CD14-positive monocyte (primary cell): ENCODE data around the gene PKP3. TPM values are rescaled to one million over a fixed set of nuclear protein-coding genes. Genes with fewer than 3 reads are reported as not detected.

Source experiments
- DNase-seq, 3 donors: peaks; one replicate each; pipeline ENCODE4 v3.0.0-alpha.2; 2011 to 2022
- H2AFZ ChIP-seq: 2 replicates; pipeline ENCODE4 v1.6.0; 2012; ENCODE audit warnings: mild to moderate bottlenecking, low read depth, low read length, inconsistent platforms; ENCODE audit not compliant: insufficient read depth, poor library complexity, severe bottlenecking
- H3K27ac ChIP-seq, 2 donors: 1 replicate in 1 of 2; 2 replicates in 1 of 2; pipeline ENCODE4 v1.5.1; 2012 to 2013; ENCODE audit warnings: low read length in 2 of 2, control low read depth in 1 of 2, inconsistent platforms in 1 of 2, low read depth in 1 of 2, mild to moderate bottlenecking in 1 of 2
- H3K27me3 ChIP-seq, 2 donors: one replicate each; pipeline versions ENCODE4 v1.6.0 to v1.6.1; 2011 to 2013; ENCODE audit warnings: low read length in 2 of 2; ENCODE audit not compliant: control insufficient read depth in 2 of 2, insufficient read depth in 2 of 2
- H3K36me3 ChIP-seq, 2 donors: replicated peaks in 1 of 2; 1 replicate in 1 of 2; 2 replicates in 1 of 2; pipeline versions ENCODE4 v1.5.1 to v1.6.1; 2012 to 2013; ENCODE audit warnings: low read length in 2 of 2, control low read depth in 1 of 2, inconsistent platforms in 1 of 2, mild to moderate bottlenecking in 1 of 2; ENCODE audit not compliant: insufficient read depth in 2 of 2, control insufficient read depth in 1 of 2
- H3K4me1 ChIP-seq, 2 donors: 1 replicate in 1 of 2; 2 replicates in 1 of 2; pipeline versions ENCODE4 v1.5.1 to v1.6.1; 2012 to 2013; ENCODE audit warnings: low read length in 2 of 2, control low read depth in 1 of 2, inconsistent platforms in 1 of 2, mild to moderate bottlenecking in 1 of 2, moderate library complexity in 1 of 2; ENCODE audit not compliant: insufficient read depth in 2 of 2, control insufficient read depth in 1 of 2
- H3K4me2 ChIP-seq: replicated peaks from 2 replicates; pipeline ENCODE3; 2012; ENCODE audit warnings: low read length, moderate library complexity, mild to moderate bottlenecking; ENCODE audit not compliant: poor library complexity, severe bottlenecking; ENCODE audit errors: extremely low read depth
- H3K4me3 ChIP-seq, 3 experiments: fragments of 200-600 bp in 1 of 3; sonication (generic) in 1 of 3; replicated peaks in 1 of 3; 1 replicate in 2 of 3; 2 replicates in 1 of 3; pipeline ENCODE4 v1.5.1; 2011 to 2013; ENCODE audit warnings: low read length in 3 of 3, mild to moderate bottlenecking in 3 of 3, control low read depth in 2 of 3, low read depth in 2 of 3, inconsistent platforms in 1 of 3, moderate library complexity in 1 of 3
- H3K79me2 ChIP-seq: 2 replicates; pipeline ENCODE4 v1.6.0; 2012; ENCODE audit warnings: mild to moderate bottlenecking, control low read depth, inconsistent platforms, low read length, moderate library complexity; ENCODE audit not compliant: insufficient read depth
- H3K9ac ChIP-seq: 2 replicates; pipeline ENCODE4 v1.6.0; 2017; ENCODE audit warnings: low read length, mild to moderate bottlenecking; ENCODE audit not compliant: insufficient read depth, poor library complexity, severe bottlenecking
- H3K9me3 ChIP-seq, 2 donors: replicated peaks in 1 of 2; 1 replicate in 1 of 2; 2 replicates in 1 of 2; pipeline versions ENCODE4 v1.5.1 to v1.6.1; 2012 to 2013; ENCODE audit warnings: low read length in 2 of 2, control low read depth in 1 of 2; ENCODE audit not compliant: control insufficient read depth in 1 of 2, insufficient read depth in 1 of 2
- H4K20me1 ChIP-seq: 2 replicates; pipeline ENCODE4 v1.6.0; 2012; ENCODE audit warnings: mild to moderate bottlenecking, low read length, control low read depth, moderate library complexity; ENCODE audit not compliant: insufficient read depth
- H3K27ac Mint-ChIP-seq, 7 donors: one replicate each; pipeline ENCODE4 v1.8.0; 2020; ENCODE audit warnings: mild to moderate bottlenecking in 7 of 7, mixed read lengths in 7 of 7, moderate library complexity in 6 of 7, inconsistent platforms in 2 of 7
- H3K27me3 Mint-ChIP-seq, 3 donors: one replicate each; pipeline ENCODE4 v1.8.0; 2021 to 2022; ENCODE audit warnings: low read depth in 3 of 3, mild to moderate bottlenecking in 3 of 3, mixed read lengths in 3 of 3, moderate library complexity in 3 of 3, inconsistent platforms in 1 of 3
- H3K36me3 Mint-ChIP-seq, 2 donors: one replicate each; pipeline ENCODE4 v1.8.0; 2020; ENCODE audit warnings: mixed read lengths in 2 of 2, inconsistent platforms in 1 of 2, mild to moderate bottlenecking in 1 of 2
- H3K4me1 Mint-ChIP-seq: one replicate; pipeline ENCODE4 v1.8.0; 2020; ENCODE audit warnings: mild to moderate bottlenecking, mixed read lengths
- H3K4me3 Mint-ChIP-seq, 2 donors: one replicate each; pipeline ENCODE4 v1.8.0; 2020; ENCODE audit warnings: mild to moderate bottlenecking in 2 of 2, mixed read lengths in 2 of 2, moderate library complexity in 1 of 2
- H3K9me3 Mint-ChIP-seq, 7 donors: one replicate each; pipeline ENCODE4 v1.8.0; 2020 to 2022; ENCODE audit warnings: mixed read lengths in 7 of 7, mild to moderate bottlenecking in 6 of 7, moderate library complexity in 6 of 7, inconsistent platforms in 2 of 7
- WGBS: methylation state at CpG from one replicate; pipeline ENCODE4 v1.1.5; 2013; ENCODE audit warnings: missing lambda C conversion rate; ENCODE audit not compliant: insufficient coverage; 5-methylcytosine and 5-hydroxymethylcytosine counted together
- intact Hi-C, 2 donors: fragments of 100-400 bp; cut with micrococcal nuclease; formaldehyde crosslinking; loops; one replicate each; pipeline versions ENCODE4 v1.15.0 to v1.15.1; 2023
- polyA plus RNA-seq, 3 donors: library from polyadenylated mRNA; depleted of rRNA in 1 of 3; unstranded in 2 of 3; stranded (reverse) in 1 of 3; fragments of 300-500 nt in 2 of 3; fragments of >200 nt in 1 of 3; fragmentation: Illumina TruSeq in 2 of 3; gene quantifications; 1 replicate in 2 of 3; 2 replicates in 1 of 3; pipeline ENCODE4 v1.2.3, GENCODE V29; 2012 to 2021
- TF ChIP-seq, protein P1 (sequence below): fragments of 200-600 bp; IDR thresholded peaks from one replicate; pipeline ENCODE4 v1.8.0; 2022; ENCODE audit warnings: antibody characterized with exemption, mild to moderate bottlenecking

Gene PKP3
- polyA plus RNA-seq, 3 donors = not detected

DNA sequence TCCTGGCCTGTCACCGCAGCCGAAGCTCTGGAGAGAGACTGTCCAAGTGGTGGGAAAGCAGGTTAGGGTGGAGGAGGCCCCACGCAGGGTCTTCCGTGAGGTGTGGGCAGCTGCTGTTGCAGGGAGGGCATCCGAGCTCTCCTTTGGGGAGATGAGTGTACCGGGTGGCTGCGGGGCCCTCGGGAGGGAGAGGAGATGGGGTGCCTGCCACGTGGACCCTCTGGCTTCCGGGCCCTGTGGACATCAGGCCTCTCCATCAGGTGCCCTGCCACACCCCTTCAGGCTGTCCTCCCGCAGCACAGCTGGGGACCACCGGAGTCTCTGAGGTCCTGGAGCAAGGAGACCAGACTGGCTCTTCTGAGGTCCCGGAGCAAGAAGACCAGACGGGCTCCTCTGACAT, 57.7 kb downstream of the PKP3 start:
- no peaks in the 10 kb centered on the region for H3K9me3 Mint-ChIP-seq
- Histone ChIP-seq H3K4me3 (no peak overlapping the region), H3K36me3 (peaks cover 4 to 29% of the 10 kb centered on the region in 2 donors), H3K27me3 (no peaks in the 10 kb centered on the region), H3K9ac (no peak overlapping the region), H3K4me1 (peaks cover 27 to 34% of the 10 kb centered on the region in 2 donors), H2AFZ (no peak overlapping the region), H3K27ac (no peak overlapping the region), H4K20me1 (peaks cover 14% of the 10 kb centered on the region), H3K79me2 (peaks cover 14% of the 10 kb centered on the region), H3K9me3 (no peaks in the 10 kb centered on the region), H3K4me2 (no peak overlapping the region)
- no peak for DNase-seq
- H3K36me3 Mint-ChIP-seq = peaks cover 23 to 40% of the 10 kb centered on the region in 2 donors
- peak overlapping the region in 2 of 7 donors; percentile 20 to 50 for H3K27ac Mint-ChIP-seq
- H3K4me3 Mint-ChIP-seq = peak overlapping the region in 1 of 2 donors; percentile 99
- peaks cover 24% of the 10 kb centered on the region for H3K4me1 Mint-ChIP-seq
- TF ChIP-seq, protein P1, sequence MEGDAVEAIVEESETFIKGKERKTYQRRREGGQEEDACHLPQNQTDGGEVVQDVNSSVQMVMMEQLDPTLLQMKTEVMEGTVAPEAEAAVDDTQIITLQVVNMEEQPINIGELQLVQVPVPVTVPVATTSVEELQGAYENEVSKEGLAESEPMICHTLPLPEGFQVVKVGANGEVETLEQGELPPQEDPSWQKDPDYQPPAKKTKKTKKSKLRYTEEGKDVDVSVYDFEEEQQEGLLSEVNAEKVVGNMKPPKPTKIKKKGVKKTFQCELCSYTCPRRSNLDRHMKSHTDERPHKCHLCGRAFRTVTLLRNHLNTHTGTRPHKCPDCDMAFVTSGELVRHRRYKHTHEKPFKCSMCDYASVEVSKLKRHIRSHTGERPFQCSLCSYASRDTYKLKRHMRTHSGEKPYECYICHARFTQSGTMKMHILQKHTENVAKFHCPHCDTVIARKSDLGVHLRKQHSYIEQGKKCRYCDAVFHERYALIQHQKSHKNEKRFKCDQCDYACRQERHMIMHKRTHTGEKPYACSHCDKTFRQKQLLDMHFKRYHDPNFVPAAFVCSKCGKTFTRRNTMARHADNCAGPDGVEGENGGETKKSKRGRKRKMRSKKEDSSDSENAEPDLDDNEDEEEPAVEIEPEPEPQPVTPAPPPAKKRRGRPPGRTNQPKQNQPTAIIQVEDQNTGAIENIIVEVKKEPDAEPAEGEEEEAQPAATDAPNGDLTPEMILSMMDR = no peak
- peaks cover 3 to 7% (median 3%) of the 10 kb centered on the region in 3 donors for H3K27me3 Mint-ChIP-seq
- intact Hi-C loops = loop anchor here (2.0 kb wide), 2 partner anchors 35 to 55 kb away; partner anchors contain the start of gene RNH1 (in 1 of the 2)
- WGBS = 97% methylated on average over 14 of the region's 14 CpGs

DNA sequence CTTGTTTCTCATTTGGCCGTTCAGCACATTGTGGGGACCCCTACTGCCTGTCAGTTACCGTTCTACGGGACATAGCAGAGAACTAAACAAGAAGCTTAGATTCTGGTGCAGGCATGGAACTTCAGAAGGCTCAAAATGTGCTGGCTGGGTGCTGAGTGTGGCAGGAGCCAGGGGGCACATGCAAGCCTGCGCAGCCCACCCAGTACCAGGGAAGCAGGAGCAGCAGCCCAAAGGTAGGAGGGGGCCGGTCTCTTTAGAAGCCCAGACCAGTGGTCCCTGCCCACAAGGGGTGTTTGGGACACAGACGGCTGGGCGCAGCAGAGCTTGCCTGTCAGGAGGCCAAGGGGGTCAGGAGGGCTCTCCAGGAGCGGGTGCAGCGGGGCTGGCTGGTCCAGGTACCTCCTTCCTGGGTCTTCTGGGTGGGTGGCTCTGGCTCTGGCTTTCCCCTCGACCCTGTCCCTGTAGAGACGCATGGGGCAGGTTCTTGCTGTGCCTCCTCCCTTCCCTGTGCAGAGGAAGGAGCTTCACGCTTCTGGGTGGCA, 58.3 kb downstream of the PKP3 start:
- Histone ChIP-seq H3K9ac (no peak overlapping the region), H3K27ac (no peak overlapping the region), H3K4me2 (no peak overlapping the region), H3K9me3 (no peaks in the 10 kb centered on the region), H3K4me1 (peaks cover 27 to 34% of the 10 kb centered on the region in 2 donors), H2AFZ (no peak overlapping the region), H3K27me3 (no peaks in the 10 kb centered on the region), H3K79me2 (peaks cover 14% of the 10 kb centered on the region), H4K20me1 (peaks cover 18% of the 10 kb centered on the region), H3K36me3 (peaks cover 6 to 29% of the 10 kb centered on the region in 2 donors), H3K4me3 (no peak overlapping the region)
- Mint-ChIP-seq H3K27me3 (peaks cover 3 to 7% (median 3%) of the 10 kb centered on the region in 3 donors), H3K36me3 (peaks cover 28 to 44% of the 10 kb centered on the region in 2 donors), H3K4me1 (peaks cover 29% of the 10 kb centered on the region), H3K27ac (peak overlapping the region in 1 of 7 donors; percentile 63), H3K4me3 (no peak overlapping the region), H3K9me3 (no peaks in the 10 kb centered on the region)
- intact Hi-C loops = no loop called here
- TF ChIP-seq, protein P1 = no peak
- WGBS = 96% methylated on average over 10 of the region's 12 CpGs
- DNase-seq = no peak
